ENCODE results near the gene YOD1.

YOD1 gene

GRCh38 chr1:207051191-207051943 is at the start of gene YOD1:
Gene YOD1, minus strand, starts transcription at chr1:207051208. Its CDS starts 178 bp downstream, at chr1:207051030.
- no peak for DNase-seq (ENCODE audit: low spot score)

- no peak for DNase-seq (ENCODE audit: low spot score)
Observed at GRCh38 chr1:207097871-207098324, 46.9 kb upstream of the YOD1 start.

- DNase-seq (ENCODE audit: low spot score): no peak
Observed at GRCh38 chr1:207093944-207094343, 42.9 kb upstream of the YOD1 start.

GRCh38 chr1:207091200-207091908 is 40.3 kb upstream of the YOD1 start:
- no peak for DNase-seq (ENCODE audit: low spot score)

GRCh38 chr1:207089627-207090355 is 38.8 kb upstream of the YOD1 start:
- DNase-seq (ENCODE audit: low spot score): no peak

GRCh38 chr1:207088701-207089626 is 38.0 kb upstream of the YOD1 start, which contains the start of gene C4BPB:
Gene C4BPB, plus strand, starts transcription at chr1:207088860. Its CDS starts 672 bp downstream, at chr1:207089532.
- no peak for DNase-seq (ENCODE audit: low spot score)

- DNase-seq (ENCODE audit: low spot score): no peak
Observed at GRCh38 chr1:207088161-207088560, 37.2 kb upstream of the YOD1 start.

- DNase-seq (ENCODE audit: low spot score): no peak
Observed at GRCh38 chr1:207085887-207086286, 34.9 kb upstream of the YOD1 start.

- DNase-seq (ENCODE audit: low spot score): peak; percentile 42
Observed at GRCh38 chr1:207084701-207085180, 33.7 kb upstream of the YOD1 start.

- DNase-seq (ENCODE audit: low spot score): no peak
Observed at GRCh38 chr1:207084232-207084631, 33.2 kb upstream of the YOD1 start.

GRCh38 chr1:207081806-207082205 is 30.8 kb upstream of the YOD1 start:
- no peak for DNase-seq (ENCODE audit: low spot score)

- no peak for DNase-seq (ENCODE audit: low spot score)
Observed at GRCh38 chr1:207081088-207081487, 30.1 kb upstream of the YOD1 start.

- DNase-seq (ENCODE audit: low spot score): no peak
Observed at GRCh38 chr1:207079706-207080241, 28.8 kb upstream of the YOD1 start.

- no peak for DNase-seq (ENCODE audit: low spot score)
Observed at GRCh38 chr1:207078578-207079132, 27.6 kb upstream of the YOD1 start.

- peak; percentile 74 for DNase-seq (ENCODE audit: low spot score)
Observed at GRCh38 chr1:207077470-207078377, 26.7 kb upstream of the YOD1 start.

GRCh38 chr1:207077012-207077411 is 26.0 kb upstream of the YOD1 start:
- DNase-seq (ENCODE audit: low spot score): no peak

- DNase-seq (ENCODE audit: low spot score): no peak
Observed at GRCh38 chr1:207076181-207076955, 25.4 kb upstream of the YOD1 start.

- no peak for DNase-seq (ENCODE audit: low spot score)
Observed at GRCh38 chr1:207073906-207074820, 23.2 kb upstream of the YOD1 start.

All from globus pallidus (tissue), 1 donor.